GM10248 (cell line): ENCODE results near the gene ACSL1.

Experiments used
- CTCF ChIA-PET: fragments of 300-600 bp; sonication (Branson Sonifier 250); formaldehyde crosslinking; extraction: SDS; loops from one replicate; lab custom pipeline; 2021; ENCODE audit warnings: antibody characterized with exemption; lab: Yijun Ruan, JAX
- POLR2A ChIA-PET: fragments of 350-650 bp; sonication (Branson Sonifier 250); formaldehyde crosslinking; extraction: SDS; loops from one replicate; lab custom pipeline; 2020; ENCODE audit warnings: antibody characterized with exemption; lab: Yijun Ruan, JAX
- DNase-seq: peaks from one replicate; pipeline ENCODE4 v3.0.0; 2012; ENCODE audit errors: extremely low spot score
- CTCF ChIP-seq: IDR thresholded peaks from 2 replicates; pipeline ENCODE4 v1.5.1; 2012; ENCODE audit warnings: mild to moderate bottlenecking, low read depth; ENCODE audit errors: extremely low read depth, missing control alignments, control extremely low read depth

Gene ACSL1

DNA sequence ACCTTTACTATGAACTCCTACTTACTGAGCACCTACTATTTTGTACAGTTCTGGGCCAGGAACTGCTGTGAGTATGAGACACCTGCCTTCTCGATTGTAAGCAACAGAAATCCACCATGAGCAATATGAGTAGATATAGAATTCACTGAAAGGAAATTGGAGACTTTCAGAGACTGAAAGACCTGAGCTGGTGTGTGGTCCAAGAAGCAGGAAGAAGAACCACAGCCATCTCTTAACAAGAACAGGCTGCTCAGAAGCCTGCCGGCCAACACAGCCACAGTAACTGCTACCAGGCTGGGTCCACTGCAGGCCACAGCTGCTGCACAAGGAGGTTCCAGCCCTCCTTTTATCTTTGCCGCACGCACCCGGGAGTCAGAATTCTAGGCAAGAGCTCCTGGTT is 10.8 kb upstream of the ACSL1 start:
- POLR2A ChIA-PET = interaction anchor here (0.6 kb wide), 1 partner anchor 56 kb away, joined by 3 read pairs; no protein-coding TSS in a partner anchor

DNA sequence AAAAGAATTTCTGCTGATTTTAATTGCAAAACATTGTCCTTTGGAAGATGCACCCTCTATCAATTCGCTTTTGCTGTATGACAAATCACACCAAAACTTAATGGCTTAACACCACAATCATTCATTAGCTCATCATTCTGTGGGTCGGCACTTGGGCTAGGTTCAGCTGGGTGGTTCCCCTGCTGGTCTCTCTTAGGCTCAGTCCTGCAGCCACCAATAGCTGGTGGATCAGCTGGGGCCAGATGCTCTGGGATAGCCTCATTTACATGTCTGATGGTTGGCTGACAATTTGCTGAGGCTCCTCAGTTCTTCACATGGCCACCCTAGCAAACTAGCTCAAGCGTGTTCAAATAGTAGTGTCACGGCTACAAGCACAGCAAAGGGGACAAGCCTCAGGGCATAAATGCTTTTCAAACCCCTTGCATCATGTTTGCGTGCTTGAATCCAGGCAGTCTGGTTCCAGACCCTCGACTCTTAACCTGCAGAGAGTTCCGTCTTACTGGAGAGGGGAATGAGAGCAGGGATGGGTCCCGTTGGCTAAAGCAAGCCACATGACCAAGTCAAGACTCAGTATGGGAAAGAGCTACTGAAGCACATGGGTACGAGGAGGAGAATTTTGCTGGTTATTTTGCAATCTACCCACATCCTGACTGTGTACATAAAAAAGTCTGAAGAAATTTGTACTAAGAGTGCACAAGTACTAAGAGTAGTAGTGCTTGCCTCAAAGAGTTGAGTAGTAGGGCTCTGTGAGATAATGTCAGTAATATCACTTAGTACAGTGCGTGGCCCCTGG is 7.5 kb upstream of the ACSL1 start:
- TF ChIP-seq CTCF = no peak
- ChIA-PET POLR2A (no interaction called here), CTCF (interaction anchor here (0.9 to 1.6 kb wide), 4 partner anchors 11 to 23 kb away, joined by 3 to 4 read pairs (median 4); no protein-coding TSS in a partner anchor)
- no peak for DNase-seq

More for the DNA sequence above, 10.8 kb upstream of the ACSL1 start:
- TF ChIP-seq CTCF = no peak
- CTCF ChIA-PET = interaction anchor here (3.2 kb wide), 1 partner anchor 10 kb away, joined by 14 read pairs; no protein-coding TSS in a partner anchor
- no peak for DNase-seq

- ChIA-PET POLR2A (no interaction called here), CTCF (interaction anchor here (1.3 kb wide), 1 partner anchor 15 kb away, joined by 8 read pairs; no protein-coding TSS in a partner anchor)
- DNase-seq = no peak
- no peak for TF ChIP-seq CTCF
These were observed 5.4 kb upstream of the ACSL1 start for GRCh38 chr4:184831153-184831552.

- POLR2A ChIA-PET = interaction anchor here (1.1 kb wide), 1 partner anchor 12 kb away, joined by 3 read pairs; no protein-coding TSS in a partner anchor
- no peak for DNase-seq
- CTCF ChIA-PET = interaction anchor here (1.1 kb wide), 1 partner anchor 9 kb away, joined by 3 read pairs; no protein-coding TSS in a partner anchor
- TF ChIP-seq CTCF = no peak
These were observed 1.0 kb upstream of the ACSL1 start for GRCh38 chr4:184826691-184827270.

DNA sequence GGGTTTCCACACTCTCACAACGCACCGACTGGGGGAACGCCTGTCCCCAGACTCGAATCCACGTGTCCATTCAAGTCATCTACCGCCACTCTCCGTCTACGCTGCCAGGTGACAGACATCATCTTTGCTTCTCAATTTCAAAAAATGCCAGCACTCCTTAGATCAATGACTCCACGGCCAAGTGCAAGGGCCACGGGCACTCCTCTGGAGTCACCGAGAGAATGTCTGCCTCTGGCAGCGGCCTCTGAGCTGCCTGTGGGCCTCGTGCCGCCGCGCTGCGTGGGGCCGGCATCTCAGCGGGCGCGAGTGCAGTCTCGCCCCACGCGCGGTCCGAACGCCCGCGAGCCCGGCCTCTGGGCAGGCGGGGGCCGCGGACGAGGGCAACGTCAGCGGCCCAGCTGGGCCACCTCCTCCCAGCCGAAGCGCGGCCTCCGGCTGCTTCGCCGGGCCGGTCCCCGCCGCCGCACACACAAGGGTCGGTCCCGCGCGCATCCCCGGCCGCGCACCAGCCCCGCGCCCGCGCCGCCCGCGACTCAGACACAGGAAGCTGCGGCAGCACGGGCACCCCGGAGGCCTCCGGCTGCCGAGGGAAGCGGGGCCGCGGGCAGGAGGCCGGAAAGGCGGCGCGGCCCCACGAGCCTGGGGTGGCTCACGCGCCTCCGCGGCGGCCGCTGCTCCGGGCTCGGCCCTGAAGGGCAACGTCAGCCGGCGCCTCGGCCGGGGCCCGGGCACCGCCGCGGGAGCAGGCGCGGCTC is 450 bp downstream of the ACSL1 start:
- TF ChIP-seq CTCF = no peak
- DNase-seq = peak; percentile 40
- ChIA-PET CTCF (interaction anchor here (1.2 to 1.8 kb wide), 4 partner anchors 10 to 271 kb away, joined by 3 to 8 read pairs (median 4); no protein-coding TSS in a partner anchor), POLR2A (interaction anchor here (0.6 to 1.2 kb wide), 3 partner anchors 10 to 64 kb away, joined by 3 to 4 read pairs (median 4); no protein-coding TSS in a partner anchor)

DNA sequence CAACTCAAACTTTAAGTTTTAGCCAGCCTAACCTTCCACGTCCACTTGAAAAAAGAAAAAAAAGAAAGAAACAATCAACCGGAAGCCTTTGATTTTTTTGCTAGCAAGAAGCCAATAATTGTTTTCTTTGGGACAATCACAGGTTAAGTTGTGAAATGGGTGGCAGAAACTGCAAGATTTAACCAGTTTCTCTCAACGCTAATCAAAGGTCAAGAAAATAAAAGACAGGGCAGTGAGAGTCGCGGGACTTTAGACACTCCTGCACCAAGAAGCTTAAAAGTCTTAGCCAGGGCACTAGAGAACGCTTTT is 1.0 kb downstream of the ACSL1 start:
- POLR2A ChIA-PET = interaction anchor here (0.6 to 1.2 kb wide), 4 partner anchors 9 to 64 kb away, joined by 3 to 5 read pairs (median 4); no protein-coding TSS in a partner anchor
- TF ChIP-seq CTCF = no peak
- CTCF ChIA-PET = interaction anchor here (0.8 to 1.8 kb wide), 5 partner anchors 10 to 272 kb away, joined by 3 to 8 read pairs (median 3); no protein-coding TSS in a partner anchor
- DNase-seq = no peak
